ENCODE measurements around the gene DGCR2.
"Not testable (repeated sequence)": the region's sequence is repeated elsewhere in the genome, so short reads cannot be mapped to it uniquely, and the experiment has no call there.

Gene DGCR2

GRCh38 chr22:19072853-19073252 lies 49.4 kb downstream of the DGCR2 start:
- not testable (repeated sequence) for DNase-seq

- peak in 1 of 2 experiments; percentile 23 for DNase-seq
These were observed 51.6 kb downstream of the DGCR2 start for GRCh38 chr22:19070397-19071169.

GRCh38 chr22:19069451-19069850 lies 52.8 kb downstream of the DGCR2 start:
- DNase-seq: no peak

- no peak for DNase-seq
These were observed 53.4 kb downstream of the DGCR2 start for GRCh38 chr22:19068784-19069271.

GRCh38 chr22:19067696-19068348 lies 54.4 kb downstream of the DGCR2 start:
- no peak for DNase-seq

- peak in 1 of 2 experiments; percentile 21 for DNase-seq
These were observed 55.5 kb downstream of the DGCR2 start for GRCh38 chr22:19066531-19067271.

- DNase-seq: no peak
These were observed 56.3 kb downstream of the DGCR2 start for GRCh38 chr22:19065929-19066328.

GRCh38 chr22:19065298-19065859 lies 56.8 kb downstream of the DGCR2 start:
- DNase-seq: no peak

GRCh38 chr22:19064354-19065054 lies 57.7 kb downstream of the DGCR2 start:
- DNase-seq: no peak

GRCh38 chr22:19063581-19064353 lies 58.4 kb downstream of the DGCR2 start:
- no peak for DNase-seq

GRCh38 chr22:19062943-19063308 lies 59.3 kb downstream of the DGCR2 start:
- no peak for DNase-seq

- DNase-seq: no peak
These were observed 59.9 kb downstream of the DGCR2 start for GRCh38 chr22:19062139-19062942.

- no peak for DNase-seq
These were observed 60.6 kb downstream of the DGCR2 start for GRCh38 chr22:19061471-19062138.

GRCh38 chr22:19060356-19061009 lies 61.7 kb downstream of the DGCR2 start:
- DNase-seq: no peak

GRCh38 chr22:19059481-19060278 lies 62.5 kb downstream of the DGCR2 start:
- DNase-seq: no peak

GRCh38 chr22:19058713-19059451 lies 63.3 kb downstream of the DGCR2 start:
- no peak for DNase-seq

GRCh38 chr22:19057999-19058491 lies 64.2 kb downstream of the DGCR2 start:
- DNase-seq: no peak

GRCh38 chr22:19057539-19057938 lies 64.7 kb downstream of the DGCR2 start:
- no peak for DNase-seq
